Endothelial cell of umbilical vein (primary cell): ENCODE results near the gene STARD13. TPM values are rescaled to one million over a fixed set of nuclear protein-coding genes. Genes with fewer than 3 reads are reported as not detected.
A peak's percentile ranks its signal among the peaks of the same experiment; 100 is the strongest.

ENCODE experiments used
- BruUV-seq: library from RNA; stranded (reverse); fragments of 400-500 nt; replicated peaks from 2 replicates; lab custom pipeline; 2021; lab: Mats Ljungman, UMichigan
- CTCF ChIA-PET: fragments of 300-600, 350-600 bp; sonication (Branson Sonifier 250); formaldehyde crosslinking; loops from one replicate; lab custom pipeline; 2021; ENCODE audit warnings: antibody characterized with exemption, inconsistent platforms; lab: Charles Lee
- POLR2A ChIA-PET: fragments of 300-600, 350-600 bp; sonication (Branson Sonifier 250); formaldehyde crosslinking; loops from one replicate; lab custom pipeline; 2021; ENCODE audit warnings: antibody characterized with exemption, inconsistent platforms; lab: Charles Lee
- DNase-seq: peaks from one replicate; pipeline ENCODE4 v3.0.0-alpha.2; 2011; ENCODE audit warnings: low read depth, low spot score
- FAIRE-seq: peaks from 2 replicates; lab custom pipeline; 2011; peaks lifted over from hg19 to GRCh38; lab: Jason Lieb, UNC
- H2AFZ ChIP-seq: 2 replicates; pipeline ENCODE4 v1.6.0; 2012; ENCODE audit warnings: low read depth, low read length, control low read depth, inconsistent platforms
- H3K27ac ChIP-seq: 2 replicates; pipeline ENCODE4 v1.5.1; 2011; ENCODE audit warnings: low read depth, mild to moderate bottlenecking, control low read depth, low read length, moderate library complexity; ENCODE audit not compliant: insufficient read depth
- H3K27me3 ChIP-seq, 2 experiments: 2 replicates each; pipeline versions ENCODE4 v1.6.0 to v1.6.1; 2011; ENCODE audit warnings: low read length in 2 of 2, mixed read lengths in 1 of 2; ENCODE audit not compliant: control insufficient read depth in 2 of 2, insufficient read depth in 2 of 2
- H3K36me3 ChIP-seq, 2 experiments: 2 replicates in 1 of 2; 3 replicates in 1 of 2; pipeline ENCODE4 v1.5.1; 2011; ENCODE audit warnings: low read length in 2 of 2, mild to moderate bottlenecking in 1 of 2, moderate library complexity in 1 of 2; ENCODE audit not compliant: control insufficient read depth in 2 of 2, insufficient read depth in 2 of 2; ENCODE audit errors: extremely low read depth in 1 of 2
- H3K4me1 ChIP-seq: 3 replicates; pipeline ENCODE4 v1.5.1; 2011; ENCODE audit warnings: mild to moderate bottlenecking, low read length; ENCODE audit not compliant: control insufficient read depth, insufficient read depth; ENCODE audit errors: extremely low read depth
- H3K4me2 ChIP-seq: 2 replicates; pipeline ENCODE4 v1.6.1; 2011; ENCODE audit warnings: low read length, control low read depth, mixed read lengths; ENCODE audit not compliant: insufficient read depth
- H3K4me3 ChIP-seq, 3 experiments: fragments of 200-600 bp in 1 of 3; sonication (generic), shearing (Covaris generic) in 1 of 3; replicated peaks in 1 of 3; 2 replicates each; pipeline ENCODE4 v1.5.1; 2011 to 2016; ENCODE audit warnings: control low read depth in 3 of 3, low read length in 3 of 3, mild to moderate bottlenecking in 2 of 3, inconsistent platforms in 1 of 3, low read depth in 1 of 3, moderate library complexity in 1 of 3; ENCODE audit not compliant: insufficient read depth in 1 of 3
- H3K79me2 ChIP-seq: 2 replicates; pipeline ENCODE4 v1.6.0; 2012; ENCODE audit warnings: low read length, inconsistent platforms; ENCODE audit not compliant: control insufficient read depth, insufficient read depth
- H3K9ac ChIP-seq: replicated peaks from 2 replicates; pipeline ENCODE3; 2011; ENCODE audit warnings: low read length, control low read depth; ENCODE audit not compliant: insufficient read depth; ENCODE audit errors: extremely low read depth
- H3K9me1 ChIP-seq: replicated peaks from 3 replicates; pipeline ENCODE4 v1.6.0; 2011; ENCODE audit warnings: mild to moderate bottlenecking, low read length; ENCODE audit not compliant: control insufficient read depth, insufficient read depth; ENCODE audit errors: extremely low read depth
- H3K9me3 ChIP-seq: replicated peaks from 2 replicates; pipeline ENCODE4 v1.5.1; 2012; ENCODE audit warnings: low read length, inconsistent platforms; ENCODE audit not compliant: control insufficient read depth, insufficient read depth
- H4K20me1 ChIP-seq: replicated peaks from 2 replicates; pipeline ENCODE3; 2011; ENCODE audit warnings: mild to moderate bottlenecking, low read length; ENCODE audit not compliant: control insufficient read depth, insufficient read depth; ENCODE audit errors: extremely low read depth
- CTCF ChIP-seq, 2 donors: IDR thresholded peaks; 1 replicate in 1 of 2; 2 replicates in 1 of 2; pipeline ENCODE4 v1.5.1; 2011; ENCODE audit warnings: low read length in 2 of 2, mild to moderate bottlenecking in 2 of 2, moderate library complexity in 2 of 2, control low read depth in 1 of 2, inconsistent platforms in 1 of 2, low read depth in 1 of 2; ENCODE audit not compliant: insufficient read depth in 1 of 2; ENCODE audit errors: extremely low read depth in 1 of 2
- EZH2 ChIP-seq: IDR thresholded peaks from 2 replicates; pipeline ENCODE4 v1.6.1; 2012; ENCODE audit warnings: borderline replicate concordance, low read depth, mild to moderate bottlenecking, moderate library complexity, low read length, inconsistent platforms; ENCODE audit not compliant: severe bottlenecking
- FOS ChIP-seq: IDR thresholded peaks from 2 replicates; pipeline ENCODE4 v1.6.1; 2011; ENCODE audit warnings: mild to moderate bottlenecking, low read length, moderate library complexity, borderline replicate concordance; ENCODE audit not compliant: insufficient read depth
- GATA2 ChIP-seq: IDR thresholded peaks from 2 replicates; pipeline ENCODE4 v1.7.0; 2011; ENCODE audit warnings: low read depth, mild to moderate bottlenecking, moderate library complexity, mixed read lengths, low read length; ENCODE audit not compliant: insufficient read length, insufficient read depth
- JUN ChIP-seq: IDR thresholded peaks from 2 replicates; pipeline ENCODE4 v1.6.1; 2011; ENCODE audit warnings: borderline replicate concordance, low read depth; ENCODE audit not compliant: insufficient read length, insufficient read depth
- MAX ChIP-seq: IDR thresholded peaks from 2 replicates; pipeline ENCODE4 v1.6.1; 2011; ENCODE audit not compliant: insufficient read depth, insufficient read length
- MYC ChIP-seq: IDR thresholded peaks from one replicate; pipeline ENCODE4 v1.6.1; 2011; ENCODE audit warnings: mild to moderate bottlenecking, low read depth, low read length
- POLR2A ChIP-seq: IDR thresholded peaks from 2 replicates; pipeline ENCODE4 v1.6.1; 2012; ENCODE audit warnings: low read depth, mild to moderate bottlenecking, control low read depth, low read length
- POLR2AphosphoS5 ChIP-seq: IDR thresholded peaks from 2 replicates; pipeline ENCODE4 v1.6.1; 2012; ENCODE audit warnings: low read depth, mild to moderate bottlenecking, control low read depth, low read length, moderate library complexity; ENCODE audit not compliant: insufficient read depth
- dilution Hi-C: fragments of 300-500 bp; cut with MboI; formaldehyde crosslinking; loops from one replicate; pipeline ENCODE4 v1.15.0; 2019; ENCODE audit warnings: low sequenced_read_pairs; ENCODE audit not compliant: extremely low pct_ligation_motif_present
- intact Hi-C: fragments of 100-400 bp; cut with micrococcal nuclease; formaldehyde crosslinking; loops from one replicate; pipeline ENCODE4 v1.10.0; 2022
- polyA plus RNA-seq, 4 experiments: library from polyadenylated mRNA; depleted of rRNA in 3 of 4; stranded (reverse) in 3 of 4; unstranded in 1 of 4; fragments of >200 nt; gene quantifications; 2 replicates each; pipeline versions ENCODE4 v1.2.1 to v1.2.3, GENCODE V29; 2011 to 2012; ENCODE audit warnings: missing spikeins in 1 of 4
- total RNA-seq: library from RNA; stranded (reverse); gene quantifications from 2 replicates; pipeline ENCODE4 v1.2.3, GENCODE V29; 2021

The STARD13 gene
- total and polyA plus RNA-seq, 2 donors (not counting 3 experiments of a cell fraction or from before 2014, with no cell fraction given): 11.0 to 47.7 TPM

GRCh38 chr13:33287142-33287882, 1.8 kb upstream of the STARD13 start:
- no peak for FAIRE-seq
- ChIA-PET POLR2A (no interaction called here), CTCF (no interaction called here)
- Histone ChIP-seq H3K4me2 (no peak overlapping the region), H4K20me1 (no peaks in the 10 kb centered on the region), H3K9ac (no peak overlapping the region), H3K27ac (no peak overlapping the region), H3K4me1 (peaks cover 19% of the 10 kb centered on the region), H3K9me1 (no peaks in the 10 kb centered on the region), H3K36me3 (no peaks in the 10 kb centered on the region), H3K9me3 (no peaks in the 10 kb centered on the region), H3K27me3 (no peaks in the 10 kb centered on the region), H3K4me3 (no peak overlapping the region), H3K79me2 (peaks cover 25% of the 10 kb centered on the region), H2AFZ (no peak overlapping the region)
- DNase-seq: no peak
- no peak for TF ChIP-seq GATA2
- dilution Hi-C loops: no loop called here
- intact Hi-C loops: loop anchor here (10.0 kb wide), 1 partner anchor 867 kb away; no protein-coding TSS in a partner anchor
- BruUV-seq: no TSS peak

- ChIA-PET CTCF (interaction anchor here (0.9 to 4.8 kb wide), 10 partner anchors 12 to 257 kb away, joined by 3 to 38 read pairs (median 7); no protein-coding TSS in a partner anchor), POLR2A (interaction anchor here (0.9 to 1.9 kb wide), 5 partner anchors 10 to 257 kb away, joined by 3 to 9 read pairs (median 4); no protein-coding TSS in a partner anchor)
- no peak for DNase-seq
- Histone ChIP-seq H3K9me1 (no peaks in the 10 kb centered on the region), H3K79me2 (peaks cover 37% of the 10 kb centered on the region), H3K27me3 (no peaks in the 10 kb centered on the region), H3K9ac (peak overlapping the region; percentile 100), H4K20me1 (no peaks in the 10 kb centered on the region), H2AFZ (peak overlapping the region; percentile 41), H3K4me2 (peak overlapping the region; percentile 79), H3K9me3 (no peaks in the 10 kb centered on the region), H3K4me3 (peak overlapping the region; percentile 3 to 59 (median 23)), H3K4me1 (peaks cover 24% of the 10 kb centered on the region), H3K36me3 (no peaks in the 10 kb centered on the region), H3K27ac (peak overlapping the region; percentile 99)
- BruUV-seq: TSS peak; percentile 8
- no peak for FAIRE-seq
- intact Hi-C loops (loop anchor here (10.0 kb wide), 1 partner anchor 869 kb away; no protein-coding TSS in a partner anchor), dilution Hi-C loops (no loop called here)
- no peak for TF ChIP-seq MYC
- TF ChIP-seq FOS: no peak
- no peak for TF ChIP-seq MAX
- no peak for TF ChIP-seq CTCF (IDR thresholded peaks at IDR 0.05; ENCODE audit: extremely low read depth in 1 of 2, insufficient read depth in 1 of 2, low read depth in 1 of 2, low read length in 2 of 2)
- TF ChIP-seq POLR2A: no peak
- TF ChIP-seq JUN: no peak
- no peak for TF ChIP-seq EZH2
- TF ChIP-seq POLR2AphosphoS5: no peak
- no peak for TF ChIP-seq GATA2
Observed at GRCh38 chr13:33286128-33286527, 573 bp upstream of the STARD13 start.
